ENCODE measurements around the gene PLEKHA7. TPM values are rescaled to one million over a fixed set of nuclear protein-coding genes. Genes with fewer than 3 reads are reported as not detected.

The PLEKHA7 gene
- total RNA-seq, 1 experiment from 2014 or later = 57.6 TPM

DNA sequence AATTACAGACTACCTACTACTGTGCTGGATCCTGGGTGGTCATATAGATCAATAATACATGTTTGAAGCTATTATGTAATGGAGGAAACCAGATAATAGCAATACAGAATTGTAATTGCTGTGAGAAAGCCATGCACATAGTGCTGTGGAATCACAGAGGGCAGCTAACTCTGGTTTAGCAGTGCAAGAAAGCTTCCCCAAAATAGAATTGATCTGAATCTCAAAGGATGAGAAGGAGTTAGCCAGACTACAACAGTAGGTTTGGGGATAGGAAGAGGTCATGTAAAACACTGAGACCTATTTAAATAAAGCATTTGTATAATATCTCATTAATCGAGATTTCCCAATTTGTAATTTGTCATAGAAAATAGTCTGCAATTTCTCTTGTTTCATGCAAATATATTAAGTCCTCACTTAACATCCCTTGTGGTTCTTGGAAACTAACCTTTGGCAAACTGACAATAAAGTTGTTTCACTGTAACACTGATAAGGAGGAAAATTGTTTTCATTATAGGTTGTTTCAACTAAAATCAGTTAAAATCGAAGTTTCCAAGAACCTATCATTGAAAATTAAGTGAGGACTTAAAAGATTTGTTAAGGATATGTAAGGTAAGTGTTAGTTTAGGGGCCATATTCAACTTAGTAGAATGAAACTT is 268.1 kb downstream of the PLEKHA7 start:
- peaks cover 77% of the 10 kb centered on the region for H3K36me3 Mint-ChIP-seq (ENCODE audit: insufficient read depth, unreplicated experiment)
- H3K4me3 Mint-ChIP-seq (ENCODE audit: unreplicated experiment) = no peak overlapping the region
- ChIA-PET POLR2A (no interaction called here), CTCF (no interaction called here)
- Histone ChIP-seq H3K9me3 (no peaks in the 10 kb centered on the region), H3K4me3 (ENCODE audit: low read depth, low read length) (no peak overlapping the region), H3K36me3 (ENCODE audit: control insufficient read depth, insufficient read depth, low read length) (peaks cover 8% of the 10 kb centered on the region), H3K4me1 (no peaks in the 10 kb centered on the region), H3K27me3 (replicated peaks; ENCODE audit: control insufficient read depth, insufficient read depth, low read length) (no peaks in the 10 kb centered on the region)
- no peaks in the 10 kb centered on the region for H3K9me3 Mint-ChIP-seq (ENCODE audit: unreplicated experiment)
- H3K27me3 Mint-ChIP-seq (ENCODE audit: insufficient read depth, unreplicated experiment) = no peaks in the 10 kb centered on the region
- no peaks in the 10 kb centered on the region for H3K4me1 Mint-ChIP-seq (ENCODE audit: low read depth, unreplicated experiment)
- intact Hi-C loops (cut with micrococcal nuclease; ENCODE audit: unreplicated experiment) = no loop called here
- no peak overlapping the region for H3K27ac Mint-ChIP-seq (ENCODE audit: unreplicated experiment)
- no TSS peak for BruUV-seq (replicated peaks)
- DNase-seq = no peak
- TF ChIP-seq, protein P1, sequence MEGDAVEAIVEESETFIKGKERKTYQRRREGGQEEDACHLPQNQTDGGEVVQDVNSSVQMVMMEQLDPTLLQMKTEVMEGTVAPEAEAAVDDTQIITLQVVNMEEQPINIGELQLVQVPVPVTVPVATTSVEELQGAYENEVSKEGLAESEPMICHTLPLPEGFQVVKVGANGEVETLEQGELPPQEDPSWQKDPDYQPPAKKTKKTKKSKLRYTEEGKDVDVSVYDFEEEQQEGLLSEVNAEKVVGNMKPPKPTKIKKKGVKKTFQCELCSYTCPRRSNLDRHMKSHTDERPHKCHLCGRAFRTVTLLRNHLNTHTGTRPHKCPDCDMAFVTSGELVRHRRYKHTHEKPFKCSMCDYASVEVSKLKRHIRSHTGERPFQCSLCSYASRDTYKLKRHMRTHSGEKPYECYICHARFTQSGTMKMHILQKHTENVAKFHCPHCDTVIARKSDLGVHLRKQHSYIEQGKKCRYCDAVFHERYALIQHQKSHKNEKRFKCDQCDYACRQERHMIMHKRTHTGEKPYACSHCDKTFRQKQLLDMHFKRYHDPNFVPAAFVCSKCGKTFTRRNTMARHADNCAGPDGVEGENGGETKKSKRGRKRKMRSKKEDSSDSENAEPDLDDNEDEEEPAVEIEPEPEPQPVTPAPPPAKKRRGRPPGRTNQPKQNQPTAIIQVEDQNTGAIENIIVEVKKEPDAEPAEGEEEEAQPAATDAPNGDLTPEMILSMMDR (IDR thresholded peaks at IDR 0.05; ENCODE audit: insufficient read depth in 1 of 2, low read depth in 1 of 2, low read length in 1 of 2, severe bottlenecking in 1 of 2, unreplicated experiment in 1 of 2) = no peak

DNA sequence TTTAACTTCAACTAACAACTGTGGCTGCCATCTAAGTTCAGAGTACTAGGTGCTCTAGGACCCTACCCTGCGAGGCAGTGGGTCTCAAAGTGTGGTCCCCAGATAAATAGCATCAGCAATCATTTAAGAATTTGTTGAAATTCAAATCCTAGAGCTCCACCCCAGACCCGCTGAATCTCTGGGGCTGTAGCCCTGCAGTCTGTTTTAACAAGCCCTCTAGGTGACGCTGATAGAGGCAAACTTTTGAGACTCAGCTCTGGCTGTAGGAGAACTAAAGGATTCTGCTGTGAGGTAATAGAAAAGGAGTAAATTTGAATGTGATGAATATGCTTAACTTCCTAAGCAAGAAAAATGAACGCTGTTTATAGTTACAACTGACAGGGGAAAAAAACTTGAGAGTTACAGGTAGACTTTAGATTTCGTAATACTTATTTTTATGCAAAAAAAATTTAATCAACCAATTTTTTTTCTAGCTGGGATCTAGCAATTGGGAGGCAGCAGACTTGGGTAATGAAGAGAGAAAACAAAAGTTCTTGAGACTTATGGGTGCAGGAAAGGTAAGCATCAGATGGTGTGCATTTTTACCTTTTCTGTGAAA is 270.0 kb downstream of the PLEKHA7 start:
- no TSS peak for BruUV-seq (replicated peaks)
- POLR2A ChIA-PET = interaction anchor here (0.6 kb wide), 1 partner anchor 712 kb away, joined by 6 read pairs; no protein-coding TSS in a partner anchor
- H3K4me1 Mint-ChIP-seq (ENCODE audit: low read depth, unreplicated experiment) = no peaks in the 10 kb centered on the region
- H3K27ac Mint-ChIP-seq (ENCODE audit: unreplicated experiment) = no peak overlapping the region
- CTCF ChIA-PET = no interaction called here
- Histone ChIP-seq H3K4me3 (ENCODE audit: low read depth, low read length) (no peak overlapping the region), H3K36me3 (ENCODE audit: control insufficient read depth, insufficient read depth, low read length) (peaks cover 4% of the 10 kb centered on the region), H3K4me1 (peaks cover 4% of the 10 kb centered on the region; the same call in 1 of the 2 replicates), H3K9me3 (no peaks in the 10 kb centered on the region), H3K27me3 (replicated peaks; ENCODE audit: control insufficient read depth, insufficient read depth, low read length) (no peaks in the 10 kb centered on the region)
- H3K9me3 Mint-ChIP-seq (ENCODE audit: unreplicated experiment) = no peaks in the 10 kb centered on the region
- DNase-seq = no peak
- H3K27me3 Mint-ChIP-seq (ENCODE audit: insufficient read depth, unreplicated experiment) = no peaks in the 10 kb centered on the region
- TF ChIP-seq, protein P1 (IDR thresholded peaks at IDR 0.05; ENCODE audit: insufficient read depth in 1 of 2, low read depth in 1 of 2, low read length in 1 of 2, severe bottlenecking in 1 of 2, unreplicated experiment in 1 of 2) = no peak
- H3K36me3 Mint-ChIP-seq (ENCODE audit: insufficient read depth, unreplicated experiment) = peaks cover 58% of the 10 kb centered on the region
- H3K4me3 Mint-ChIP-seq (ENCODE audit: unreplicated experiment) = no peak overlapping the region
- intact Hi-C loops (cut with micrococcal nuclease; ENCODE audit: unreplicated experiment) = no loop called here

GRCh38 chr11:16743478-16743877 is 270.7 kb downstream of the PLEKHA7 start:
- POLR2A ChIA-PET = no interaction called here

More at GRCh38 chr11:16743478-16743877, 270.7 kb downstream of the PLEKHA7 start:
- no peaks in the 10 kb centered on the region for H3K27me3 ChIP-seq (replicated peaks; ENCODE audit: control insufficient read depth, insufficient read depth, low read length)
- Mint-ChIP-seq H3K27me3 (ENCODE audit: insufficient read depth, unreplicated experiment) (no peaks in the 10 kb centered on the region), H3K9me3 (ENCODE audit: unreplicated experiment) (no peaks in the 10 kb centered on the region), H3K4me3 (ENCODE audit: unreplicated experiment) (no peak overlapping the region), H3K27ac (ENCODE audit: unreplicated experiment) (no peak overlapping the region), H3K36me3 (ENCODE audit: insufficient read depth, unreplicated experiment) (peaks cover 53% of the 10 kb centered on the region), H3K4me1 (ENCODE audit: low read depth, unreplicated experiment) (no peaks in the 10 kb centered on the region)
- CTCF ChIA-PET = no interaction called here
- H3K9me3 ChIP-seq = no peaks in the 10 kb centered on the region
- TF ChIP-seq, protein P1 (IDR thresholded peaks at IDR 0.05; ENCODE audit: insufficient read depth in 1 of 2, low read depth in 1 of 2, low read length in 1 of 2, severe bottlenecking in 1 of 2, unreplicated experiment in 1 of 2) = no peak
- BruUV-seq (replicated peaks) = no TSS peak
- no peak overlapping the region for H3K4me3 ChIP-seq (ENCODE audit: low read depth, low read length)
- H3K4me1 ChIP-seq = peaks cover 4% of the 10 kb centered on the region; the same call in 1 of the 2 replicates
- intact Hi-C loops (cut with micrococcal nuclease; ENCODE audit: unreplicated experiment) = no loop called here
- H3K36me3 ChIP-seq (ENCODE audit: control insufficient read depth, insufficient read depth, low read length) = peaks cover 4% of the 10 kb centered on the region
- DNase-seq = no peak

Measured in Caco-2 (cell line).